Measurements from ENCODE around the gene ZSCAN2.

Gene ZSCAN2

DNA sequence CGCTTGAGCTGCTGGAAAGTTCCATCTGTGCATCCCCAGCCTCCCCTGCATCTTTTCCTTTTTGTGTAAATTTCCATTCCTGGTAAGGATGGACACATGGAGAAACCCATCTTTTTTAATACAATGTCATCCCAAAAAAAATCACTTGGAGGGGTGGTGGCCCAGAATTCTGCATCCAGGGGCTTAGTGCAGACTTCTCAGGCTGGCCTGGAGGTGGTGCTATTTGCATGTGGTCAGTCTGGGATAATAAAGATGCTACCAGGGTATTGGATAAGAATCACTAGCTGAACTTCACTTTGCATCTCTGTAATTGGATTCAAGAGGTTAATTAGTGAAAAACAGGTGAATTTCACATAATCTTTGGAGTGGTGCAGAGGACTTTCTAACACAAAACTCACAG lies 1.8 kb upstream of the ZSCAN2 start:
- DNase-seq (ENCODE audit: insufficient read length, low spot score): no peak
- TF ChIP-seq PAX5 (IDR thresholded peaks at IDR 0.05; ENCODE audit: insufficient read depth, low read length, severe bottlenecking) (no peak), POLR2AphosphoS5 (IDR thresholded peaks at IDR 0.05; ENCODE audit: low read depth, low read length) (no peak), SPI1 (IDR thresholded peaks at IDR 0.05; ENCODE audit: low read depth, low read length) (no peak), TAF1 (IDR thresholded peaks at IDR 0.05; ENCODE audit: low read depth, low read length) (no peak), POLR2A (IDR thresholded peaks at IDR 0.05; ENCODE audit: low read depth, low read length) (no peak), POU2F2 (IDR thresholded peaks at IDR 0.05; ENCODE audit: low read depth, low read length) (no peak)
- FAIRE-seq: no peak

DNA sequence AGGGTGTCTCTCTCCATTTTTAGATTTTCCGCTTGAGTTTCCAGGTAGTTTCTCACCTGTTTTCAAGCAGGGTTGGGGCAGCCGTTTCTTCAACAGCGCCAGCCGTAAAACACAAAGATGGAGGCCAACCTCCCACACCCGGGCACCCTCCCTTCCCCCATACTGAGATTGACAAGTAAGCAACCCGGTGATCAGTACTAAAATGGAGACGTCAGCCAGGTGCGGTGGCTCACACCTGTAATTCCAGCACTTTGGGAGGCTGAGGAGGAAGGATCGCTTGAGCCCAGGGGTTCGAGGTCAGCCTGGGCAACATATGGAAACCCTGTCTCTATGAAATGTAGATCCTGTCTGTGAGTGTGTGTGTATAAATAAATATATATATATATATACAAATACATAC lies 903 bp upstream of the ZSCAN2 start:
- TF ChIP-seq POLR2A (IDR thresholded peaks at IDR 0.05; ENCODE audit: low read depth, low read length): no peak
- DNase-seq (ENCODE audit: insufficient read length, low spot score) (no peak), FAIRE-seq (no peak)

DNA sequence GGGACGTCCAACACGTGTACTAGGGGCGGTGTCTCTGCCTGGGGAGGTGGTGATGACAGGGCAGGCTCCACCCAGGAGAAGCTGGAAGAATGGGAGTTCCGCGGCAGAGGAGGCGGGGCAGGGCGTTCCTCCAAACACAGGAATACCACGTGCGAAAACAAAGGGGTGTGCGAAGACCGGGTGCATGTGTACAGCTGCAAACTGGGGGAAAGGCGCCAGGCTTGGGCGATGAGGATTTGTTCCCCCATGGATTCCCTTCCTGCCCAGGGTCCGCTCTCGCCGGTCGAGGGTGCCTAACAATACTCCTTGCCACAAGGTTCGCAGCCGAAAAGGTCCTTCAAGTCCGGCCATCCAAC lies 500 bp upstream of the ZSCAN2 start:
- TF ChIP-seq POU2F2 (IDR thresholded peaks at IDR 0.05; ENCODE audit: low read depth, low read length): no peak
- TF ChIP-seq SPI1 (IDR thresholded peaks at IDR 0.05; ENCODE audit: low read depth, low read length): no peak
- no peak for TF ChIP-seq POLR2AphosphoS5 (IDR thresholded peaks at IDR 0.05; ENCODE audit: low read depth, low read length)
- TF ChIP-seq POLR2A (IDR thresholded peaks at IDR 0.05; ENCODE audit: low read depth, low read length): no peak
- no peak for FAIRE-seq
- no peak for DNase-seq (ENCODE audit: insufficient read length, low spot score)

DNA sequence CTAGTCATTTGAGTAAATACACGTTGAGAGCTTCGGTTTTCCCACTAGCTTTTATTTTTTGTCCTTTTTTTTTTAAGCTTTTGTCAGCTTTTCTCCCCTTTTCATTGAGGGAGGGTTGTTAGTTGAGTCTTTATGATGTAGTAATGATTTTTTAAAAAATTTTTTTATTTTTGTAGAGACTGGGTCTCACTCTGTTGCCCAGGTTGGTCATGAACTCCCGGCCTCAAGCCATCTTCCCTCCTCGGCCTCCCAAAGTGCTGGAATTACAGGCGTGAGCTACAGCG lies 688 bp downstream of the ZSCAN2 start:
- DNase-seq (ENCODE audit: insufficient read length, low spot score) (no peak), FAIRE-seq (no peak)
- TF ChIP-seq POLR2A (IDR thresholded peaks at IDR 0.05; ENCODE audit: low read depth, low read length): no peak
- no peak for TF ChIP-seq POLR2AphosphoS5 (IDR thresholded peaks at IDR 0.05; ENCODE audit: low read depth, low read length)
- no peak for TF ChIP-seq POU2F2 (IDR thresholded peaks at IDR 0.05; ENCODE audit: low read depth, low read length)
- no peak for TF ChIP-seq SPI1 (IDR thresholded peaks at IDR 0.05; ENCODE audit: low read depth, low read length)
- TF ChIP-seq PAX5 (IDR thresholded peaks at IDR 0.05; ENCODE audit: insufficient read depth, low read length, severe bottlenecking): no peak
- no peak for TF ChIP-seq TAF1 (IDR thresholded peaks at IDR 0.05; ENCODE audit: low read depth, low read length)

DNA sequence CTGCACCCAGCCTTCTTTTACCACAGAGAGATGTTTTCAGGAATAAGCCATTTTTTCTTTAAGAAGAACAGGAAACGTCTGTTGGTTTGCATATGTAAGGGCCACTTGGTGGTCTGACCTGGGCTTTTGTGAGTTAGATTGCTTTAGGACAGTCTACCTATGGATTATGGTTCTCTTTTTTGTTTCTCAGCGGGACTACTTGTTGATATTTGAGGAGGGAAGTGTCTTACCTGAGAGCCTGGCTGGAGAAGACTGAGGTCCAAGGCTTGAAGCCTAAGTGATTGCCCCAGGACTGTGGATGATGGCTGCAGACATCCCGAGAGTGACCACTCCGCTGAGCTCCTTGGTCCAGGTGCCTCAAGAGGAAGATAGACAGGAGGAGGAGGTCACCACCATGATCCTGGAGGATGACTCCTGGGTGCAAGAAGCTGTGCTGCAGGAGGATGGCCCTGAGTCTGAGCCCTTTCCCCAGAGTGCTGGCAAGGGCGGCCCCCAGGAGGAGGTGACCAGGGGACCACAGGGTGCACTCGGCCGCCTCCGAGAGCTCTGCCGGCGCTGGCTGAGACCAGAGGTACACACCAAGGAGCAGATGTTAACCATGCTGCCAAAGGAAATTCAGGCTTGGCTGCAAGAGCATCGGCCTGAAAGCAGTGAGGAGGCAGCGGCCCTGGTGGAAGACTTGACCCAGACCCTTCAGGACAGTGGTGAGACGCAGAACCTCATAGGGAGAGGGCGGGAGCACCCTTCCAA lies 3.0 kb downstream of the ZSCAN2 start:
- no peak for FAIRE-seq
- no peak for TF ChIP-seq POU2F2 (IDR thresholded peaks at IDR 0.05; ENCODE audit: low read depth, low read length)
- no peak for TF ChIP-seq POLR2AphosphoS5 (IDR thresholded peaks at IDR 0.05; ENCODE audit: low read depth, low read length)
- TF ChIP-seq POLR2A (IDR thresholded peaks at IDR 0.05; ENCODE audit: low read depth, low read length): no peak
- TF ChIP-seq PAX5 (IDR thresholded peaks at IDR 0.05; ENCODE audit: insufficient read depth, low read length, severe bottlenecking): no peak
- no peak for TF ChIP-seq SPI1 (IDR thresholded peaks at IDR 0.05; ENCODE audit: low read depth, low read length)
- TF ChIP-seq TAF1 (IDR thresholded peaks at IDR 0.05; ENCODE audit: low read depth, low read length): no peak
- no peak for DNase-seq (ENCODE audit: insufficient read length, low spot score)

DNA sequence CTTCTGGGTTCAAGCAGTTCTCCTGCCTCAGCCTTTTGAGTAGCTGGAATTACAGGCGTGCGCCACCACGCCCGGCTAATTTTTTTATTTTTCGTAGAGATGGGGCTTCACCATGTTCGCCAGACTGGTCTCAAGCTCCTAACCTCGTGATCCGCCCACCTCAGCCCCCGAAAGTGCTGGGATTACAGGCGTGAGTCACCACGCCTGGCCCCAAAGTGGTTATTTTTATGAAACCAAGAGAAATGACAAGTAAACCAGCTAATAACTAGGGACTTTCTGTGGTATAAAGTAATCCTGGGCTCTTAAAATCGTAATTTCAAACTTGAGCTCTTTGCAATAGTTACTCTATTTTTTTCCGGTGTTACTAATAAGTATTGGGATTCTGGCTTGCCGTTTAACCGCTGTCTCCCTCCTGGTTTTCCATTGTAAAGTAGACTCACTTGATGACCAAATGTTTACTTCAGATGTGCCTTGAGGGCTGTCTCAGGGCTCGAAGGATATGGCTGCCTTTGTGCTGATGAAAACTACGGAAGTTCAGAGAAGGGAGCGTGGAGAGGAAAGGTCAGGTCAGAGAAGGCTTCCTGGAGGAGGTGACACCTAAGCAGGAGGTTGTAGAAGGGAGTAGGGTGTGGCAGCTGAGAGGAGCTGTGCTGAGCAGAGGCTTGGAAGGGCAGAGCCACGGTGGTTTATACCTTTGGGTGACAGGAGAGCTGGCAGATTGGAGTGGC lies 4.2 kb downstream of the ZSCAN2 start:
- no peak for FAIRE-seq
- DNase-seq (ENCODE audit: insufficient read length, low spot score): no peak
- TF ChIP-seq POLR2A (IDR thresholded peaks at IDR 0.05; ENCODE audit: low read depth, low read length) (no peak), PAX5 (IDR thresholded peaks at IDR 0.05; ENCODE audit: insufficient read depth, low read length, severe bottlenecking) (no peak), TAF1 (IDR thresholded peaks at IDR 0.05; ENCODE audit: low read depth, low read length) (no peak), POU2F2 (IDR thresholded peaks at IDR 0.05; ENCODE audit: low read depth, low read length) (no peak), POLR2AphosphoS5 (IDR thresholded peaks at IDR 0.05; ENCODE audit: low read depth, low read length) (no peak), SPI1 (IDR thresholded peaks at IDR 0.05; ENCODE audit: low read depth, low read length) (no peak)

DNA sequence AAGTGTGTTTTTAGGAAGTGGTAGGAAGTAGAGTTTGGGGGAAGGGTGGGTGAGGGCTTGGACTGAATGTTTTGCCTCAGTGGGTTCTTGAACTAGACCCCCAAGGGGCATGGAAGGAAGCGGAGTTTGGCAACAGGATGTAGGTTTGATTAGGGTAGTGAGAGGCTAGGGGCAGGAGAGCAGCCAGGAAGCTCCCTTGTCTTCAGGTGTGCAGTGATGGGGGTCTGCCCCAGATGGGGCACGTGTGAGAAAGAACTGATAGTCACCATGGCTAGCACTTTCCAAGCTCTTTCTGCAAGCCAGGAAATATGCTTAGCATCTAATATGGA lies 4.7 kb downstream of the ZSCAN2 start:
- FAIRE-seq: no peak
- DNase-seq (ENCODE audit: insufficient read length, low spot score): no peak

DNA sequence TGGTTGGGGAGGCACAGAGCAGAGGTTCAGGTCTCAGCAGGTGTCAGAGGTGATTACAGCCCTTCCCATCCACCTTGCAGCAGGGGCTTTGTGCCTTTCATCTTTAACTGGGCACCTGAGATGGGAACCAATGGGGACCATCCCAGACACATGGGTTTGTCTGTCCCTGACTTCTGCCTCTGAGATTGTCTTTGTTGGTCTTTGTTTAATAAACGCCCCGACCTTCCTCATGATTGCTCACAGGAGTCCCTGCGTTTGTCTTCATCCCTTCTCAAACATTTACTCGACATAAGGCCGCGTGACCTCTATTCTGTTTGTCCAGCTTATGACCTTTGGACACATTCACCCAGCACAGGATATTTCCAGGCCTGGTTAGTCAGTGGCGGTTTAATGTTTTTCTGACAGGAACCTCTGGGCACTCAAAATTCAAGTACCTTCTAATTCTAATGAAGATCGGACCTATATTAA lies 5.9 kb downstream of the ZSCAN2 start:
- no peak for FAIRE-seq
- DNase-seq (ENCODE audit: insufficient read length, low spot score): no peak

More for the DNA sequence above, 4.7 kb downstream of the ZSCAN2 start:
- no peak for TF ChIP-seq PAX5 (IDR thresholded peaks at IDR 0.05; ENCODE audit: insufficient read depth, low read length, severe bottlenecking)

DNA sequence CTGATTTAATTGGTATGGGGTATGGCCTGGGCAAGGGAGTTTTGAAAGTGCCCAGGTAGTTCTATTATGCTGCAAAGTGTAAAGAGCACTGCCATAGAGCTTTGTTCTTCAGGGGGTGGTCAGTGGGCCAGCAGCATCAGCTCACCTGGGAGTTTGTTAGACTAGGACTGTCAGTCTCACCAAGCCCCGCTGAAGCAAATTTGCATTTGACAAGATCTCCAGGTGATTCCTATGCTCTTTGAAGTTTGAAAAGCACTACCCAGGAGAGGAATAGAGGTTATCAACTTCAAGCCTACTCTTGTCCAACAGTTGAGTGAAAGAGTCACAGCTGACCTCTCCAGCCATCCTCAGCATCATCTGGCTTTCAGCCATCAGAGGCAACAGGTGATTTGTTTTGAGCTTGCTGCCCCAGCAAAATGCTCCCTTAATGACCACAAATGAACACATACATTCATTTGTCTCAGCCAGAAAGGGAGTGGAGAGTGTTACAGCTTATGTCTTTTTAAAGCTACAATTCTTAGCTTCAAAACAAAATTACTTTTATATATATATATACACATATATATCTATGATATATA lies 8.0 kb downstream of the ZSCAN2 start:
- TF ChIP-seq SPI1 (IDR thresholded peaks at IDR 0.05; ENCODE audit: low read depth, low read length) (no peak), PAX5 (IDR thresholded peaks at IDR 0.05; ENCODE audit: insufficient read depth, low read length, severe bottlenecking) (no peak), TAF1 (IDR thresholded peaks at IDR 0.05; ENCODE audit: low read depth, low read length) (no peak), POU2F2 (IDR thresholded peaks at IDR 0.05; ENCODE audit: low read depth, low read length) (no peak), POLR2A (IDR thresholded peaks at IDR 0.05; ENCODE audit: low read depth, low read length) (no peak), POLR2AphosphoS5 (IDR thresholded peaks at IDR 0.05; ENCODE audit: low read depth, low read length) (no peak)
- DNase-seq (ENCODE audit: insufficient read length, low spot score): no peak
- FAIRE-seq: no peak

More for the DNA sequence above, 5.9 kb downstream of the ZSCAN2 start:
- TF ChIP-seq POU2F2 (IDR thresholded peaks at IDR 0.05; ENCODE audit: low read depth, low read length) (no peak), TAF1 (IDR thresholded peaks at IDR 0.05; ENCODE audit: low read depth, low read length) (no peak), SPI1 (IDR thresholded peaks at IDR 0.05; ENCODE audit: low read depth, low read length) (no peak), POLR2AphosphoS5 (IDR thresholded peaks at IDR 0.05; ENCODE audit: low read depth, low read length) (no peak), PAX5 (IDR thresholded peaks at IDR 0.05; ENCODE audit: insufficient read depth, low read length, severe bottlenecking) (no peak), POLR2A (IDR thresholded peaks at IDR 0.05; ENCODE audit: low read depth, low read length) (no peak)
